Mucosa of descending colon (tissue), 3 donors: ENCODE results near the gene FIGNL2. TPM values are rescaled to one million over a fixed set of nuclear protein-coding genes. Genes with fewer than 3 reads are reported as not detected.

Experiments
- ATAC-seq: fragments of 200-7000 bp; cut with Tn5 transposase; one replicate; pipeline ENCODE4 v1.9.1; 2020; ENCODE audit warnings: mild to moderate bottlenecking, moderate library complexity
- DNase-seq, 3 donors: peaks; one replicate each; pipeline ENCODE4 v3.0.0-alpha.2; 2020
- H3K36me3 ChIP-seq: fragments of 200-600 bp; one replicate; pipeline ENCODE4 v1.8.0; 2021; ENCODE audit warnings: low read depth, mild to moderate bottlenecking
- H3K4me1 ChIP-seq: fragments of 200-600 bp; one replicate; pipeline ENCODE4 v1.8.0; 2021; ENCODE audit warnings: low read depth, mild to moderate bottlenecking
- H3K4me3 ChIP-seq: fragments of 200-600 bp; one replicate; pipeline ENCODE4 v1.8.0; 2021; ENCODE audit warnings: mild to moderate bottlenecking
- H3K9me3 ChIP-seq: fragments of 200-600 bp; one replicate; pipeline ENCODE4 v1.8.0; 2021; ENCODE audit warnings: mild to moderate bottlenecking
- intact Hi-C, 2 donors: fragments of 100-400 bp; cut with DNase I in 1 of 2; cut with micrococcal nuclease in 1 of 2; formaldehyde crosslinking; loops; one replicate each; pipeline versions ENCODE4 v1.11.0 to v1.11.1; 2022; cut with DNase I, micrococcal nuclease
- total RNA-seq, 3 donors: library from RNA; stranded (reverse); fragmentation: NEBNext Ultra II Directional in 2 of 3; extraction: Animal tissue kit (Norgen Biotek cat#: 25700) in 2 of 3; gene quantifications; one replicate each; pipeline versions ENCODE4 v1.2.1 to v1.2.4, GENCODE V29; 2021 to 2023
- TF ChIP-seq, protein P1 (sequence below): fragments of 200-600 bp; IDR thresholded peaks from one replicate; pipeline ENCODE4 v1.8.0; 2022; ENCODE audit warnings: antibody characterized with exemption, mild to moderate bottlenecking
- donor health status: DM: no; HTN: no; CAD: no; lungs with moderate emphysema.
- donor health status: DM: no; HTN: no; CAD: no.
- donor health status: DM: no; HTN: yes; CAD: no.

Gene FIGNL2
- total RNA-seq, 3 donors from 2014 or later = 0.26 to 0.44 (median 0.34) TPM

DNA sequence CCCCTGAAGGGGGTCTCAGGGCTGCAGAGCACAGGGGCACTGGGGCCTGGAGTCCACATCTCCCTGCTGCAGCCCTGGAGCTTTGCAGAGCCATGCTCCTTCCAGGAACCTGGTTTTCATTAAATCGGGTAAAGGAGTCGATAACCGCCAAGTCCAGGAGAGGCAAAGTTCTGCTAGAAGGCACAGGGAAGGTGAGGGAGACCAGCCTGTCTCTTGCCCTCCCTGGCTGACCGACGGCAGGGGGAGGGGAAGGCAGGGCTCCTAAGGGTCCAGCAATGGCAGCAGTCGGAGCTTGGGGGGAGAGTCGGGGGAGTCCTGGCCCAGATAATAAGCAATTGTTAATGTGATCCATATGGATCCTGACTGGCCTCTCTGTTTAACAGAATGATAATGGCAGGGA is 3.0 kb downstream of the FIGNL2 start:
- intact Hi-C loops = no loop called here
- ATAC-seq (no peak), DNase-seq (no peak)
- no peaks in the 10 kb centered on the region for H3K36me3 ChIP-seq
- H3K4me1 ChIP-seq = peaks cover 21% of the 10 kb centered on the region
- no peaks in the 10 kb centered on the region for H3K9me3 ChIP-seq
- TF ChIP-seq, protein P1, sequence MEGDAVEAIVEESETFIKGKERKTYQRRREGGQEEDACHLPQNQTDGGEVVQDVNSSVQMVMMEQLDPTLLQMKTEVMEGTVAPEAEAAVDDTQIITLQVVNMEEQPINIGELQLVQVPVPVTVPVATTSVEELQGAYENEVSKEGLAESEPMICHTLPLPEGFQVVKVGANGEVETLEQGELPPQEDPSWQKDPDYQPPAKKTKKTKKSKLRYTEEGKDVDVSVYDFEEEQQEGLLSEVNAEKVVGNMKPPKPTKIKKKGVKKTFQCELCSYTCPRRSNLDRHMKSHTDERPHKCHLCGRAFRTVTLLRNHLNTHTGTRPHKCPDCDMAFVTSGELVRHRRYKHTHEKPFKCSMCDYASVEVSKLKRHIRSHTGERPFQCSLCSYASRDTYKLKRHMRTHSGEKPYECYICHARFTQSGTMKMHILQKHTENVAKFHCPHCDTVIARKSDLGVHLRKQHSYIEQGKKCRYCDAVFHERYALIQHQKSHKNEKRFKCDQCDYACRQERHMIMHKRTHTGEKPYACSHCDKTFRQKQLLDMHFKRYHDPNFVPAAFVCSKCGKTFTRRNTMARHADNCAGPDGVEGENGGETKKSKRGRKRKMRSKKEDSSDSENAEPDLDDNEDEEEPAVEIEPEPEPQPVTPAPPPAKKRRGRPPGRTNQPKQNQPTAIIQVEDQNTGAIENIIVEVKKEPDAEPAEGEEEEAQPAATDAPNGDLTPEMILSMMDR = no peak
- no peak overlapping the region for H3K4me3 ChIP-seq

DNA sequence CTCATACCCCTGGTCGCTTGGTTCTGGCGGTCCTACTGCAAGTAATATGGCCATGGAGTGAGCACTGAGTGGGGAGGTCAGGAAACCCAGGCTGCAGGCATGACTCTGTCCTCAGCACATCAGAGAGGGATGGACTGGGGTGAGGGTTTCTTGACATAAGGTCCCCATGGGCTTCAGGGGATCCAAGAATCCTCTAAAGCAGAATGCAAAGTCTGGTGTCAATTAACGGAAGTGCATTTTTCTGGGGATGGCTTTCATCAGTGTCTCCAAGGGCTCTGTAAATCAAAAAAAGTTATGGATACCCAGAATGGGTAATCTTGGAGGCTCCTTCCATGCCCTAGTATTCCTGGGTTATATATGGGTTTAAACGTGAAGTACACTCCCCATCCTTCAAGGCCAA is 3.7 kb downstream of the FIGNL2 start:
- peaks cover 21% of the 10 kb centered on the region for H3K4me1 ChIP-seq
- no peak for ATAC-seq
- H3K9me3 ChIP-seq = no peaks in the 10 kb centered on the region
- TF ChIP-seq, protein P1 = no peak
- no peaks in the 10 kb centered on the region for H3K36me3 ChIP-seq
- DNase-seq = no peak
- no peak overlapping the region for H3K4me3 ChIP-seq
- intact Hi-C loops = no loop called here

DNA sequence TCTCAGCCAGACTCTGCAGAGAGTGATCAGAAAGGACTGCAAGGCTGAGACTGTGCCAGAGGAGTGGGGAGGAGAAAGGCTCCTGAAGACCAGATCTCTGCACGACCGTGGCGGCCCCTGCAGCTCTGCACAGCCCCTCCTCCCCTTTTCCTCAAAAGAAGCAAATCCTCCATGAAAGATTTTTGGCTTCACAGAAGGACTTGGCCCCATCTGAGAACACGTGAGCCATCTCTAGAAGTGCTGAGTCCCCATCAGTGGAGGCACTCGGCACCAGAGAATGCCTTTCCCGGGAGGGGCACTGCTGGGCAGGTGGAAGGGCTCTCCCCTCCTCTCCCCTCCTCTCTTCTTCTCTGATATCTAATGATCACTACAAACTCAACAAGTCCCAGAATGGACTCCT is 6.8 kb downstream of the FIGNL2 start:
- intact Hi-C loops = no loop called here
- no peaks in the 10 kb centered on the region for H3K36me3 ChIP-seq
- peaks cover 5% of the 10 kb centered on the region for H3K4me1 ChIP-seq
- TF ChIP-seq, protein P1 = no peak
- ATAC-seq (no peak), DNase-seq (no peak)
- H3K9me3 ChIP-seq = no peaks in the 10 kb centered on the region
- H3K4me3 ChIP-seq = no peak overlapping the region

DNA sequence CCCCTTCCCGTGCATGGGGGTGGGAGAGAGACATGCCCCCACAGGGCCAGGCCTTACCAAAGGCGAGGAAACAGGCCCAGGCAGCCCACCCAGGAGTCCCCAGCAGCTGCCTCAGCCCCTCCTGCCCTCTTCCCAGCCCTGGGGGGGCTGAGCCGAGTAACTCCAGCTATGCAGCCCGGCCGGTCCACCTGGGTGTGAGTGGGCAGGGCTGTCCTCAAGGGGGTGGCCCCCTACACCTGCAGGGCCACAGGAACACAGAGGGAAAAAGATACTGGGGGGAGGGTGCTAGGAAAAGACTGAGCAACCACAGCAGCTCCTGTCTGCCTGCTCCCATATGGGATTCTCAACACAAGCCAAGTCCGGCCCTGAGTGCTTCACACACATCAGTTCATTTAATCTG is 7.6 kb downstream of the FIGNL2 start:
- ATAC-seq = no peak
- Histone ChIP-seq H3K9me3 (no peaks in the 10 kb centered on the region), H3K36me3 (no peaks in the 10 kb centered on the region), H3K4me1 (no peaks in the 10 kb centered on the region), H3K4me3 (no peak overlapping the region)
- intact Hi-C loops = no loop called here
- TF ChIP-seq, protein P1 = no peak
- DNase-seq = no peak

DNA sequence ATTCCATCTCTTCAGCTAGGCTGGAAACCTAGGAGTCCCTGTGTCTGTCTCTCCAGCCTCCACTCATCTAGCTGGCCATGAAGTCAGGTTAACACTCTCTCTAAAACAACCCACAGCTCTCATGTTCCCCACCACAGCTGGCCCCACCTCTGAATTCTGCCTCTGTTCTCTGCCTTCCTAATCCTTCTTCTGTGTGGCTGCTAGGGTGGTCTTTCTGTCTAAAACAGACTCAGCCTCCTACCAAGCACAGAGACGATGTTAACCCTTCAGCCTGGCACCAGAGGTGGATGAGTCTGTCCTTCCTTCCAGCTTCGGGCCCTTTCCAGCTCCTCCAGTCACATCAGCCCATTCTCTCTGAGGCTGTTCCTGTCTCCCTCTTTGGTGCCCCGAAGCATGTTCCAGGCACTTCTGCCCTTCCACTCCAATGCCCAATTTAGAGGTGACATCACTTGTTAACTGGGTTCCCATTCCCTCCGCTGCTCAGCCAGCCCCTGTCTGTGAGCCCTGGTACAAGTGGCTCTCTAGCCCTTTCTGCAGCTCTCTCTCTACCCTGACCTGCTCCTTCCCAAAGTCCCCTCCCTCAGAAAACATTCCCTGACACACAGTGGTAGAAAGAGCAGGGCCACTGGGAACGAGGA is 9.1 kb downstream of the FIGNL2 start:
- Histone ChIP-seq H3K4me1 (no peaks in the 10 kb centered on the region), H3K36me3 (no peaks in the 10 kb centered on the region), H3K4me3 (no peak overlapping the region), H3K9me3 (no peaks in the 10 kb centered on the region)
- ATAC-seq (no peak), DNase-seq (no peak)
- TF ChIP-seq, protein P1 = no peak
- intact Hi-C loops = no loop called here

DNA sequence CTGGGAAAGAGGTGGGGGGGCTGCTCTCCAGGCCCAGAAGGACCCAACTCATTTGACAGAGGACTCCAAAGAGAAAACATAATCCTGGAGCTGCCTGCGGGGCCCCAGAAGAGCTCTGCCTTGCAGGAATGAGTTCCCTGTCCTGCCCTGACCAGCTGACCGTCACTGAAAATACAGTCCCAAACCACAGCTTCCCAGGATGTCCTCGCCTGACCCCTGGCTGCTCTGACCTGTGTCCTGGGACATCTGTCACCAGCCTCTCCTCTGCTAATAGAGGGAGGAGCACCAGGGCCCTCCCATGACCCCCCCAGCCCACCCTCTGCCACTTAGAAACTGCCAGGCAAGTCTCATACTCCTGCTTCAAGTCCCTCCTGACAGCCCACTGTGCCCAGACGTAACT is 9.8 kb downstream of the FIGNL2 start:
- no peak for ATAC-seq
- no peak for DNase-seq
- Histone ChIP-seq H3K4me3 (no peak overlapping the region), H3K9me3 (no peaks in the 10 kb centered on the region), H3K4me1 (no peaks in the 10 kb centered on the region), H3K36me3 (no peaks in the 10 kb centered on the region)
- TF ChIP-seq, protein P1 = no peak
- intact Hi-C loops = no loop called here
